ENCODE data around the gene CD84. TPM values are rescaled to one million over a fixed set of nuclear protein-coding genes. Genes with fewer than 3 reads are reported as not detected.

The CD84 gene
- total RNA-seq, 1 experiment from 2014 or later, result not detected

DNA sequence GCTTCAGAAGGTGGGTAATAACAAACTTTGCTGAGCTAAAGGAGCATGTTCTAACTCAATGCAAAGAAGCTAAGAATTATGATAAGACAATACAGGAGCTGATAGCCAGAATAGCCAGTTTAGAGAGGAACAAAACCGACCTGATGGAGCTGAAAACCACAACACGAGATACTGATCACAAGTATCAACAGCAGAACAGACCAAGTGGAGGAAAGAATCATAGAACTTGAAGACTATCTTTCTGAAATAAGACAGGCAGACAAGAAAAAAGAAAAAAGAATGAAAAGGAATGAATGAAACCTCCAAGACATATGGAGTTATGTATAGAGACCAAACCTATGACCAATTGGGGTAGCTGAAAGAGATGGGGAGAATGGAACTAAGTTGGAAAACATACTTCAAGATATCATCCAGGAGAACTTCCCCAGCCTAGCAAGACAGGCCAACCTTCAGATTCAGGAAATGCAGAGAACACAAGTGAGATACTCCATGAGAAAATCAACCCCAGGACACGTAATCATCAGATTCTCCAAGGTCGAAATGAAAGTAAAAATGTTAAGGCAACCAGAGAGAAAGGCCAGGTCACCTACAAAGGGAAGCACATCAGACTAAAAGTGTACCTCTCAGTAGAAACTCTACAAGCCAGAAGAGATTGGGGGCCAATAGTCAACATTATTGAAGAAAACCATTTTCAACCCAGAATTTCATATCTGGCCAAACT lies 20.5 kb downstream of the CD84 start:
- in situ Hi-C loops (cut with HindIII; ENCODE audit: low pct_unique_long_range_greater_than_20kb, low sequenced_read_pairs), result no loop called here
- DNase-seq (ENCODE audit: low read depth, low spot score), result no peak

DNA sequence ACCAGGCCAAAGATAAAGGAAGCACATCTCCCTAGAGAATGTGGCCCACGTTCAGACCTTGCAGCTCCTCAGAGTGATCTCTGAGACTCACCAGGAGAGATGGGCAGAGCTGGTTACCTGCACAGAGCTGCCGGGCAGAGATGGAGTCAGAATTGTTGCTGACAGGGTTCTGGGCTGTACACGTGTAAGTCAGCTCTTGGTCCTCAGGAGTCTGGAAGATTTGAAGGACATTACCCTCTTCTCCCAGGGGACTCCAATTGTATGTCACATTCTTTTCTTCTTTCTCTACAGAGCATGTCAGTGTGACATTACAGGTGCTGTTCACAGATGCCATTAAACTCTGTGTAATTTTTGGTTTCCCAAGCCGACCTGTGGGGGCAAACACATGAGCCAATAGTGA lies 25.5 kb downstream of the CD84 start:
- in situ Hi-C loops (cut with HindIII; ENCODE audit: low pct_unique_long_range_greater_than_20kb, low sequenced_read_pairs), result no loop called here
- no peak for DNase-seq (ENCODE audit: low read depth, low spot score)

- no peak for DNase-seq (ENCODE audit: low read depth, low spot score)
- in situ Hi-C loops (cut with HindIII; ENCODE audit: low pct_unique_long_range_greater_than_20kb, low sequenced_read_pairs), result no loop called here
Measured at GRCh38 chr1:160552425-160552824, 26.9 kb downstream of the CD84 start.

- in situ Hi-C loops (cut with HindIII; ENCODE audit: low pct_unique_long_range_greater_than_20kb, low sequenced_read_pairs), result no loop called here
- peak; percentile 32 for DNase-seq (ENCODE audit: low read depth, low spot score)
Measured at GRCh38 chr1:160550572-160551034, 28.7 kb downstream of the CD84 start.

DNA sequence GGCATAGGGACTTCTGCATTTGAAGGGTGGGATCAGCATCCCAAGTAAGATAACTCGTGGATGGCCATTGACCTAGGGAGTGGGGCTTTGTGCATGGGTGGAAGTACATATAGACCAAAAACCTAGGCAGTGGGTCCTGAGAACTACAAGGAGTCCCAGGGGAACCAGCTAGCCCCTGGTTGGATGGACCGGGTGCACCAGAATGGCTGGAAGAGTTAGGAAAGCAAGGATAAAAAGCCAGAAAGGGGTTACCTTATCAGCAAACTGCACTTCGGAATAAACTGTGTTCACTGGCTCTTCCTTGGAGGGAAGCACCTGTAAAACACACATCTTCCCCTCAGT lies 29.7 kb downstream of the CD84 start:
- in situ Hi-C loops (cut with HindIII; ENCODE audit: low pct_unique_long_range_greater_than_20kb, low sequenced_read_pairs), result no loop called here
- DNase-seq (ENCODE audit: low read depth, low spot score), result no peak

DNA sequence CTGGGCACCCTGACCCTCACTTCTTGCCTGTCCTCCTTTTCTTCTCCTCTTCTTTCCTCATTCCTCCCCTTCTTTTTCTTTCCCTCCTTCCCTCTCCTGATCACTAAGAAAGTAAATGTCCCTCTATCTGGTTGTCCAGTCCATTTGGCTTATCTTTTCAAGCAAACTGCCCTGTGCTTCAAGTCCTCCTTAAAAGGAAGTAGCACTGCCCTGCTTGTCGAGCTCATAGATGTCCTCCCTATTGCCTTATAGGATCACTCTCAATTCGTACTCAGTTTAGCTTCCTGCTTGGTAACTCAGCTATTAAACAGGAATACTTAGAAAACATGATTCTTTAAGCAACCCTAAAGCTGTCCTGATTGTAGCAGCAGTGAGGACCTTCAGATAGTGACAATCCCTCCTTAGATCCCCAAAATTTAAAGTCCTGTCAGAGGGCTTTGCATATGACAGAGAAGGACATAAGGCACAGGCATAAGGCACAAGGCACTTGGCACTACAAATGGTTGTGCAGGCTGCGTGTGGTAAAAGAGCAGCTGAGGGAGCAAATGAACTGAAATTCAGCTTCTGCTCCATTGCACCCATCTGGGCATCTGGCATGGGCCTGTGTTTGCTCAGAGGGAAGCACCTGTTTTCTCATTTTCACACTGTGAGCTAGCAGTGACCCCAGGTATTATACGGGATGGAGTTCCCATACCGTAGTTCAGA lies 30.2 kb downstream of the CD84 start:
- no peak for DNase-seq (ENCODE audit: low read depth, low spot score)
- in situ Hi-C loops (cut with HindIII; ENCODE audit: low pct_unique_long_range_greater_than_20kb, low sequenced_read_pairs), result no loop called here

DNA sequence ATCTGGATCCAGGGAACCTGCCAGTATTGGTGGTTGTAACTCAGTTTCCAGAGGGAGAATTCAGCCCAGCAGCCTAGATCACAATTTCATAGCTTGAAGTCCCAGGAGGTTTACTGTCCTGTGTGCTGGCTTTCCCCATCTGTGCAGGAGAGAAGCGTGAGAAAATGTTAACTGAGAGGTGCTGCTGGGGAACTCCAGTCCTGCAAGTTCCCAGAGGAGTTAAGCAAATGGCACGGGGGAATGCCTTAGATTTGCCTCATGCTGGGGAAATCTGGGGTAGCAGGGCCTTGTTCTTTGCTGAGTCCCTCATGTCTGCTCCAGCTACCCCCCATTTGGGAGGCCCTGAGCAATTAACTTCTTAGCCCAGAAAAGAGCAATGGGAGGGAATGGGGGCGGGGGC lies 31.1 kb downstream of the CD84 start:
- in situ Hi-C loops (cut with HindIII; ENCODE audit: low pct_unique_long_range_greater_than_20kb, low sequenced_read_pairs), result no loop called here
- no peak for DNase-seq (ENCODE audit: low read depth, low spot score)

- no peak for DNase-seq (ENCODE audit: low read depth, low spot score)
- in situ Hi-C loops (cut with HindIII; ENCODE audit: low pct_unique_long_range_greater_than_20kb, low sequenced_read_pairs), result no loop called here
Measured at GRCh38 chr1:160547422-160547821, 31.9 kb downstream of the CD84 start.

- no peak for DNase-seq (ENCODE audit: low read depth, low spot score)
- in situ Hi-C loops (cut with HindIII; ENCODE audit: low pct_unique_long_range_greater_than_20kb, low sequenced_read_pairs), result no loop called here
Measured at GRCh38 chr1:160546942-160547341, 32.4 kb downstream of the CD84 start.

DNA sequence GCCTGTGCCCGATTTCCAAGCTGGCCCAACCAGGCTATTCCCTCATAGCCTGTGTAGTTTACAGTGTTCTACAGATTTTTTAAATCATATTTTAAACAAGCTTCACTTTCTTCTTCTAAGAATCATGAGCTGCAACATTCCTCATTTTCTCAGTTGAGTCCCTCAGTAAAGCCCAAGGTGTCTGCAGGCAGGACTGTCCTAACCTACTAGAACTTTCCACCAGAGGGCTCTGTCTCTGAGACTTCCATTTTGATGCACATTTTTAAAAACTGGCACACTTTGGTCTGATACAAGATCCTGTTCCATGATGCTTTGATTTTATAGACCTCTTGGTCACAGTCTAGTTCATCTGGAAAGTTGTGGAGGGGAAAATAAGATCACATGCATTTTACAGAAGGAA lies 34.6 kb downstream of the CD84 start:
- peak; percentile 55 for DNase-seq (ENCODE audit: low read depth, low spot score)
- in situ Hi-C loops (cut with HindIII; ENCODE audit: low pct_unique_long_range_greater_than_20kb, low sequenced_read_pairs), result no loop called here

GRCh38 chr1:160542303-160542945 lies 36.9 kb downstream of the CD84 start:
- in situ Hi-C loops (cut with HindIII; ENCODE audit: low pct_unique_long_range_greater_than_20kb, low sequenced_read_pairs), result no loop called here
- no peak for DNase-seq (ENCODE audit: low read depth, low spot score)

GRCh38 chr1:160541622-160542302 lies 37.5 kb downstream of the CD84 start:
- in situ Hi-C loops (cut with HindIII; ENCODE audit: low pct_unique_long_range_greater_than_20kb, low sequenced_read_pairs), result no loop called here
- DNase-seq (ENCODE audit: low read depth, low spot score), result no peak

DNA sequence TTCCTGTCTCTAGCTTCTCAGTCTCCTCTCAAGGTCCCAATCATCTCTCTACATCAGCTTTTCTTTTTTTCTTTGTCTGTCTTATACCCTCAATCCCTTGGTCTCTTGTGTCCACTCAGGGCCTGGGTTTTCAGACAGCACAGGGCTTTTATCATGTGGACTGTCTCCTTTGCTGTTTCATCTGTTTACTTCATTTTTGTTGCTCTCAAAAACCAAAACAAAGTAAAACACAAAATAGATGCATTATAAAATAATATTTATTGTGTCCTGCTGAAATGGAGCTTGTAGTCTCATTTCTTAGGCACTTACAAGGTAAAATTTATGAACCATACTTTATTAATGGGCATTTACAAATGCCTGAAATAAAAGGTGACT lies 38.5 kb downstream of the CD84 start:
- in situ Hi-C loops (cut with HindIII; ENCODE audit: low pct_unique_long_range_greater_than_20kb, low sequenced_read_pairs), result no loop called here
- DNase-seq (ENCODE audit: low read depth, low spot score), result no peak

- in situ Hi-C loops (cut with HindIII; ENCODE audit: low pct_unique_long_range_greater_than_20kb, low sequenced_read_pairs), result no loop called here
- DNase-seq (ENCODE audit: low read depth, low spot score), result no peak
Measured at GRCh38 chr1:160539990-160540858, 39.1 kb downstream of the CD84 start.

DNA sequence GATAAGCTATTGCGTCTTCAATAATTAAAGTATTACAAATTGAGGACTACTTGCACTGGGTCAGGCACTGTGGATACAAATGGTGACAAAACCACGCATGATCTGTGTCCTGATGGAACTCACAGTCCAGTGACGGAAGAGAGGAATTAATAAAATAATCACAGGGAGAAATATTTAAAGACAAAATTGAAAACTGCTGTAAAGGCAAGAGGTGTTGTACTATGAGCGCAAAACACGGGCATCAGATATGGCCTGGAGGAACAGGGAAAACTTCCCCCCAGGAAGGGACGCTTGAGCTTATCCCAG lies 39.7 kb downstream of the CD84 start:
- in situ Hi-C loops (cut with HindIII; ENCODE audit: low pct_unique_long_range_greater_than_20kb, low sequenced_read_pairs), result no loop called here
- no peak for DNase-seq (ENCODE audit: low read depth, low spot score)

- DNase-seq (ENCODE audit: low read depth, low spot score), result no peak
- in situ Hi-C loops (cut with HindIII; ENCODE audit: low pct_unique_long_range_greater_than_20kb, low sequenced_read_pairs), result no loop called here
Measured at GRCh38 chr1:160538985-160539651, 40.2 kb downstream of the CD84 start.
